GM13976 (cell line): ENCODE measurements around the gene NFYA.

Experiments used
- DNase-seq: peaks from one replicate; pipeline ENCODE4 v3.0.0; 2012; ENCODE audit warnings: low spot score
- in situ Hi-C: fragments of 300-500 bp; cut with MboI; formaldehyde crosslinking; loops from one replicate; pipeline ENCODE4 v1.12.0; 2022; ENCODE audit warnings: low sequenced_read_pairs, mixed read lengths, inconsistent platforms; ENCODE audit not compliant: unreplicated experiment
- TF ChIP-seq, protein P1 (sequence below): IDR thresholded peaks from 2 replicates; pipeline ENCODE4 v1.5.1; 2012; ENCODE audit warnings: borderline replicate concordance, mild to moderate bottlenecking; ENCODE audit not compliant: insufficient read depth; ENCODE audit errors: extremely low read depth, missing control alignments, control extremely low read depth

Gene NFYA

DNA sequence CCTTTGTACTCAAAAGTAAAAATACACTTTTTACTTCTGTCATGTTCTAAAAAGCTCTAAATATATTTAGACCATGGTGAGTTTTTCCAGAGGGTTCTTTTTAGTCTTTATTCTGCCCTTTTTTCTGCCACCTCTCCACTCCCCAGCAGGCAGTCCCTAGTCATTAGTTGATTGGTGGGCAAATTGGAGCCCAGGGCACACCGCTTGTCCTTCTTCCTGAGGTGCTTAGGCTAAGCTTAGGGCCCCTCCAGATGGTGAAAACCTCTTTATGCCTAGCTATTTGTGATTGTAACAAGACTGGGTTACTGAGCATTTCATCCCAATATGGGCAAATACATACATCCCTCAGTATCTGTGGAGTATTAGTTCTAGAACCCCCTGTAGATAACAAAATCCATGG, 75.1 kb downstream of the NFYA start:
- in situ Hi-C loops = no loop called here
- TF ChIP-seq, protein P1, sequence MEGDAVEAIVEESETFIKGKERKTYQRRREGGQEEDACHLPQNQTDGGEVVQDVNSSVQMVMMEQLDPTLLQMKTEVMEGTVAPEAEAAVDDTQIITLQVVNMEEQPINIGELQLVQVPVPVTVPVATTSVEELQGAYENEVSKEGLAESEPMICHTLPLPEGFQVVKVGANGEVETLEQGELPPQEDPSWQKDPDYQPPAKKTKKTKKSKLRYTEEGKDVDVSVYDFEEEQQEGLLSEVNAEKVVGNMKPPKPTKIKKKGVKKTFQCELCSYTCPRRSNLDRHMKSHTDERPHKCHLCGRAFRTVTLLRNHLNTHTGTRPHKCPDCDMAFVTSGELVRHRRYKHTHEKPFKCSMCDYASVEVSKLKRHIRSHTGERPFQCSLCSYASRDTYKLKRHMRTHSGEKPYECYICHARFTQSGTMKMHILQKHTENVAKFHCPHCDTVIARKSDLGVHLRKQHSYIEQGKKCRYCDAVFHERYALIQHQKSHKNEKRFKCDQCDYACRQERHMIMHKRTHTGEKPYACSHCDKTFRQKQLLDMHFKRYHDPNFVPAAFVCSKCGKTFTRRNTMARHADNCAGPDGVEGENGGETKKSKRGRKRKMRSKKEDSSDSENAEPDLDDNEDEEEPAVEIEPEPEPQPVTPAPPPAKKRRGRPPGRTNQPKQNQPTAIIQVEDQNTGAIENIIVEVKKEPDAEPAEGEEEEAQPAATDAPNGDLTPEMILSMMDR = no peak
- DNase-seq = no peak
